SU-DHL-6 (cell line): Measurements from ENCODE around the gene CLDN5.

Source experiments
- H2AFZ ChIP-seq: fragments of 200-600 bp; sonication (generic); 2 replicates; pipeline ENCODE4 v1.6.1; 2014; ENCODE audit warnings: low read depth, mild to moderate bottlenecking, moderate library complexity, mixed read lengths, antibody characterized with exemption, low read length; ENCODE audit not compliant: severe bottlenecking
- H3F3A ChIP-seq: fragments of 200-600 bp; shearing (Covaris generic); 2 replicates; pipeline ENCODE4 v1.6.0; 2016; ENCODE audit warnings: antibody characterized with exemption, mild to moderate bottlenecking; ENCODE audit not compliant: insufficient read depth
- H3K27ac ChIP-seq: fragments of 200-600 bp; sonication (generic); 2 replicates; pipeline ENCODE4 v1.5.1; 2016; ENCODE audit warnings: low read depth, mild to moderate bottlenecking, low read length, moderate library complexity, mixed read lengths
- H3K27me3 ChIP-seq: fragments of 200-600 bp; sonication (generic), shearing (Covaris generic); 2 replicates; pipeline ENCODE4 v1.6.0; 2014; ENCODE audit warnings: mild to moderate bottlenecking, low read length
- H3K36me3 ChIP-seq: fragments of 200-600 bp; sonication (generic); 2 replicates; pipeline ENCODE4 v1.6.1; 2014; ENCODE audit warnings: mild to moderate bottlenecking, low read length, mixed read lengths
- H3K4me2 ChIP-seq: fragments of 300-600, 200-600 bp; shearing (Covaris generic), sonication (generic); 2 replicates; pipeline ENCODE4 v1.6.0; 2014; ENCODE audit warnings: low read length, low read depth, mild to moderate bottlenecking; ENCODE audit not compliant: poor library complexity, severe bottlenecking
- H3K4me3 ChIP-seq: fragments of 200-600 bp; sonication (generic); 2 replicates; pipeline ENCODE4 v1.5.1; 2014; ENCODE audit warnings: antibody characterized with exemption, low read length, mild to moderate bottlenecking, mixed read lengths; ENCODE audit not compliant: insufficient read depth, poor library complexity, severe bottlenecking
- H3K79me2 ChIP-seq: fragments of 200-600 bp; sonication (generic); 2 replicates; pipeline ENCODE4 v1.6.1; 2014; ENCODE audit warnings: mild to moderate bottlenecking, low read length, moderate library complexity; ENCODE audit not compliant: insufficient read depth
- H3K9ac ChIP-seq: fragments of 200-600 bp; sonication (generic); 2 replicates; pipeline ENCODE4 v1.7.0; 2014; ENCODE audit warnings: mild to moderate bottlenecking, low read length
- H3K9me2 ChIP-seq: fragments of 200-600 bp; sonication (generic); replicated peaks from 2 replicates; pipeline ENCODE4 v1.6.1; 2014; ENCODE audit warnings: low read length; ENCODE audit not compliant: insufficient read depth
- H3K9me3 ChIP-seq: fragments of 200-600 bp; sonication (generic); 2 replicates; pipeline ENCODE4 v1.6.1; 2014; ENCODE audit warnings: low read length, mixed read lengths; ENCODE audit not compliant: insufficient read depth
- H4K20me1 ChIP-seq: fragments of 200-600 bp; sonication (generic); 2 replicates; pipeline ENCODE4 v1.6.1; 2014; ENCODE audit warnings: low read depth, mild to moderate bottlenecking, antibody characterized with exemption, low read length, moderate library complexity, mixed read lengths
- EZH2phosphoT487 ChIP-seq: fragments of 200-600 bp; sonication (generic), shearing (Covaris generic); conservative IDR thresholded peaks from 2 replicates; pipeline ENCODE4 v1.6.1; 2018; ENCODE audit warnings: mild to moderate bottlenecking, antibody characterized with exemption, low read length, moderate library complexity, mixed read lengths
- TF ChIP-seq, protein P1 (sequence below): fragments of 200-600 bp; sonication (generic); IDR thresholded peaks from one replicate; pipeline ENCODE4 v1.5.1; 2017; ENCODE audit warnings: antibody characterized with exemption, mild to moderate bottlenecking, low read length, moderate library complexity; ENCODE audit not compliant: insufficient read depth, poor library complexity, severe bottlenecking

Gene CLDN5

DNA sequence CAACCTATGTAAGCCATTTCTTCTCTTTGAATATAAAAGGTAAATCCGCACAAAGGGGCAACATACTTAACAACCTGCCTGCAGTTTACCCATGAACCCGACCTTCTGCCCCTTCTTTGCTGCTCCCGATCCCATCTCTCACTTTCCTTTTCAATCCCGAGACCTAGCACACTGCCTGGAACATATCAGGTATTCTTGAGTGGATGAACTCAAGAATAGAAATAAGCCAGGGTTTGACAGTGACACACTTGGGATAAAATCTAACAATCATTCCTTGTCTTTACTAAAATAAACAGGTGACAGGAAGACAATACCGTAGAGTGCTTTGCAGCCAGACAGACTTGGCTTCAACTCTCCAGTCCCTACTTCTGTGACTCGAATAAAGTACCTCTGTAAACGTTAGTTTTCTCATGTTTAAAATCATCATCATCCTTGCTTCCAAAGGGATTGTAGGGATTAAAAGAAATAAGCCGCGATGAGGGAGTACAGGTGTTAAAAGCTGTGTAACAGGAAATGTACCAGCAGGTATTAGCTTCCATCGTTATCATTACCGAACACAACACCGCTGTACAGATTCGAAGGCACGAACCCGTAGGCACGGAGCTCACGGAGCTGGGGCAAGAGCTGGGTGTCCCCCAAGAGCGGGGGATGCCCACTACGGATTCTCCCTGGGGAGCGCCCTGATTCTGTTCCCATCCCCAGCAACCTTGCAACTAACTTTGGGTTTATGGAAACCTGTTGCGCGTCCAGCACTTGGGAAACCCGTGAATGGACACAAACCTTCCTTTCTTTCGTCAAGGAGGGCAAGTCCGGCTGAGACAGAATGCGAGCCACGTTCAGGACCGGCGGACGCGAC is 45.9 kb downstream of the CLDN5 start:
- Histone ChIP-seq H3K4me2 (peak overlapping the region; percentile 98), H3F3A (no peaks in the 10 kb centered on the region), H3K9ac (peak overlapping the region; percentile 85), H4K20me1 (no peaks in the 10 kb centered on the region), H3K9me2 (no peaks in the 10 kb centered on the region), H3K36me3 (no peaks in the 10 kb centered on the region), H3K27me3 (no peaks in the 10 kb centered on the region), H3K79me2 (peaks cover 41% of the 10 kb centered on the region), H2AFZ (no peak overlapping the region), H3K4me3 (peak overlapping the region; percentile 84), H3K27ac (peak overlapping the region; percentile 89; the same call in 1 of the 2 replicates), H3K9me3 (no peaks in the 10 kb centered on the region)
- TF ChIP-seq, protein P1, sequence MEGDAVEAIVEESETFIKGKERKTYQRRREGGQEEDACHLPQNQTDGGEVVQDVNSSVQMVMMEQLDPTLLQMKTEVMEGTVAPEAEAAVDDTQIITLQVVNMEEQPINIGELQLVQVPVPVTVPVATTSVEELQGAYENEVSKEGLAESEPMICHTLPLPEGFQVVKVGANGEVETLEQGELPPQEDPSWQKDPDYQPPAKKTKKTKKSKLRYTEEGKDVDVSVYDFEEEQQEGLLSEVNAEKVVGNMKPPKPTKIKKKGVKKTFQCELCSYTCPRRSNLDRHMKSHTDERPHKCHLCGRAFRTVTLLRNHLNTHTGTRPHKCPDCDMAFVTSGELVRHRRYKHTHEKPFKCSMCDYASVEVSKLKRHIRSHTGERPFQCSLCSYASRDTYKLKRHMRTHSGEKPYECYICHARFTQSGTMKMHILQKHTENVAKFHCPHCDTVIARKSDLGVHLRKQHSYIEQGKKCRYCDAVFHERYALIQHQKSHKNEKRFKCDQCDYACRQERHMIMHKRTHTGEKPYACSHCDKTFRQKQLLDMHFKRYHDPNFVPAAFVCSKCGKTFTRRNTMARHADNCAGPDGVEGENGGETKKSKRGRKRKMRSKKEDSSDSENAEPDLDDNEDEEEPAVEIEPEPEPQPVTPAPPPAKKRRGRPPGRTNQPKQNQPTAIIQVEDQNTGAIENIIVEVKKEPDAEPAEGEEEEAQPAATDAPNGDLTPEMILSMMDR, result no peak
- TF ChIP-seq EZH2phosphoT487, result no peak

DNA sequence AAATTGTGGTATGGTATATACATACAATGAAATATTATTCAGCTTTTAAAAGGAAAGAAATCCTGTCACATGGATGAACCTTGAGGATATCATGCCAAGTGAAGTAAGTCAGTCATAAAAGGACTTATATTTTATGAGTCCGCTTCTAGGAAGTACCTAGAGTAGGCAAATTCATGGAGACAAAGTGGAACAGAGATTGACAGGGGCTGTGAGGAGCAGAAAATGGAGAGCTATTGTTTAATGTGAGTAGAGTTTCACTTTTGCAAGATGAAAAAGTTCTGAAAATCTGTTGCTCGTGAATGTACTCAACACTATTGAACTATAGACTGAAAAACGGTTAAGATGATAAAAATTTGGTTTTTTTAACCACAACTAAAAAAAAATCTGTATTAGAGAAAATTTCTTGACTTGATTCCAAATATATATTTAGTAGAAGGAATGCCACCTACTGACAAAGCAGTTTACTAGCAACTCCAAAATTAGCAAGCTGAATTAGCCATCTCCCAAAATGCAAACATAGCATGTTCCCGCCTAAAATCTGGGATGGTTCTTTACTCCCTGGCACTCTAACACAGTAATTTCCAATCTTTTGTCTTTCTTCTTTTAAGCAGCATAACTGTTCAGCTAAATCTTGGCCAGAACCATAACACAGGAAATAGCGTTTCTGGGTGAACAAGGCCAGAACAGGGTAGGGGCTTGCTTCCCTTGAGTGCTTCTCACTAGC is 46.7 kb downstream of the CLDN5 start:
- H3K9ac ChIP-seq, result peak overlapping the region; percentile 85
- no peaks in the 10 kb centered on the region for H4K20me1 ChIP-seq
- H3K36me3 ChIP-seq, result no peaks in the 10 kb centered on the region
- H3K4me2 ChIP-seq, result peak overlapping the region; percentile 98
- no peak overlapping the region for H2AFZ ChIP-seq
- no peaks in the 10 kb centered on the region for H3F3A ChIP-seq
- peaks cover 41% of the 10 kb centered on the region for H3K79me2 ChIP-seq
- peak overlapping the region; percentile 84 for H3K4me3 ChIP-seq
- H3K9me2 ChIP-seq, result no peaks in the 10 kb centered on the region
- no peak for TF ChIP-seq EZH2phosphoT487
- TF ChIP-seq, protein P1, result no peak
- H3K27me3 ChIP-seq, result no peaks in the 10 kb centered on the region
- no peaks in the 10 kb centered on the region for H3K9me3 ChIP-seq
- peak overlapping the region; percentile 36; the same call in 1 of the 2 replicates for H3K27ac ChIP-seq

DNA sequence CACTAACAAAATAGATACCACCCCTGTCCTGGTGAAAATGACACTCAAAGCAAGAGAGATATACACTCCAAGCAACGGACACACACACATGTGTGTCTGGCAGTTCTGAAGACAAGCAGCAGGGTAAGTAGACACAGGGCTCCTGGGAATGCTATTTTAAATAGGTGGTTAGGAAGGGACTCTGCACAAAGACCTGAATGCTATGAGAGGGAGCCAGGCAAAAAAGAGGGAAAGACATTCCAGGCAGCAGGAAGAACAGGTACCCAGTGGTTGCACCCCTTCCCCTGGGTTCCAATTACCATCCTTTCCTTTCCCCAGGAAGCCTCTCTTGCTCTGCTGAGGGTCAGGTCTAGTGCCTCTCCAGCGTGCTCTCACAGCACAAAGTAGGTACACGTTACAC is 48.2 kb downstream of the CLDN5 start:
- Histone ChIP-seq H3K4me3 (no peak overlapping the region), H3K4me2 (no peak overlapping the region), H3K36me3 (no peaks in the 10 kb centered on the region), H3K27me3 (no peaks in the 10 kb centered on the region), H3K79me2 (peaks cover 40% of the 10 kb centered on the region), H3K9me2 (no peaks in the 10 kb centered on the region), H3K9me3 (no peaks in the 10 kb centered on the region), H3K9ac (no peak overlapping the region), H4K20me1 (no peaks in the 10 kb centered on the region), H3F3A (no peaks in the 10 kb centered on the region), H2AFZ (no peak overlapping the region), H3K27ac (no peak overlapping the region)
- TF ChIP-seq, protein P1, result no peak
- no peak for TF ChIP-seq EZH2phosphoT487
